ENCODE results near the gene ANKRD62. TPM values are rescaled to one million over a fixed set of nuclear protein-coding genes. Genes with fewer than 3 reads are reported as not detected.

The ANKRD62 gene
- total RNA-seq: 0.10 TPM

- DNase-seq: no peak
Observed at GRCh38 chr18:12093520-12094257, at the start of gene ANKRD62. Gene ANKRD62 (plus strand): TSS chr18:12093843. CDS start chr18:12094018, 175 bp downstream.

GRCh38 chr18:12044591-12044990 lies 49.1 kb upstream of the ANKRD62 start:
- no peak for DNase-seq

- no peak for DNase-seq
Observed at GRCh38 chr18:12046046-12046750, 47.4 kb upstream of the ANKRD62 start.

GRCh38 chr18:12046751-12047335 lies 46.8 kb upstream of the ANKRD62 start:
- no peak for DNase-seq

GRCh38 chr18:12048010-12048826 lies 45.4 kb upstream of the ANKRD62 start:
- no peak for DNase-seq

- DNase-seq: no peak
Observed at GRCh38 chr18:12048827-12049175, 44.8 kb upstream of the ANKRD62 start.

GRCh38 chr18:12049978-12050811 lies 43.4 kb upstream of the ANKRD62 start:
- no peak for DNase-seq

GRCh38 chr18:12052866-12053265 lies 40.8 kb upstream of the ANKRD62 start:
- no peak for DNase-seq

- DNase-seq: no peak
Observed at GRCh38 chr18:12053289-12053688, 40.4 kb upstream of the ANKRD62 start.

GRCh38 chr18:12056034-12056883 lies 37.4 kb upstream of the ANKRD62 start:
- DNase-seq: no peak

GRCh38 chr18:12056884-12057402 lies 36.7 kb upstream of the ANKRD62 start:
- DNase-seq: no peak

- DNase-seq: no peak
Observed at GRCh38 chr18:12057419-12058039, 36.1 kb upstream of the ANKRD62 start.

- no peak for DNase-seq
Observed at GRCh38 chr18:12059334-12060181, 34.1 kb upstream of the ANKRD62 start.

- DNase-seq: no peak
Observed at GRCh38 chr18:12060182-12060870, 33.3 kb upstream of the ANKRD62 start.

GRCh38 chr18:12061685-12062084 lies 32.0 kb upstream of the ANKRD62 start:
- no peak for DNase-seq

- no peak for DNase-seq
Observed at GRCh38 chr18:12062974-12063373, 30.7 kb upstream of the ANKRD62 start.

- DNase-seq: no peak
Observed at GRCh38 chr18:12064086-12064763, 29.4 kb upstream of the ANKRD62 start.

- no peak for DNase-seq
Observed at GRCh38 chr18:12065397-12065796, 28.2 kb upstream of the ANKRD62 start.
